WTC11 (cell line): Measurements from ENCODE around the gene LRCH4.

ENCODE experiments used
- ESRRA ChIP-seq: sonication (generic); formaldehyde crosslinking; IDR thresholded peaks from 2 replicates; pipeline ENCODE4 v1.8.1; 2022; ENCODE audit warnings: mild to moderate bottlenecking, missing genetic modification reagents, borderline replicate concordance
- ETV6 ChIP-seq: sonication (generic); formaldehyde crosslinking; IDR thresholded peaks from 2 replicates; pipeline ENCODE4 v1.8.1; 2022; ENCODE audit warnings: mild to moderate bottlenecking, missing genetic modification reagents
- FOXP1 ChIP-seq: sonication (generic); formaldehyde crosslinking; IDR thresholded peaks from 2 replicates; pipeline ENCODE4 v1.8.0; 2022; ENCODE audit warnings: missing genetic modification reagents, mild to moderate bottlenecking, moderate library complexity, borderline replicate concordance
- SMAD3 ChIP-seq: sonication (generic); formaldehyde crosslinking; IDR thresholded peaks from 2 replicates; pipeline ENCODE4 v1.8.0; 2022; ENCODE audit warnings: missing genetic modification reagents, mild to moderate bottlenecking, borderline replicate concordance
- ZNF121 ChIP-seq: sonication (generic); formaldehyde crosslinking; IDR thresholded peaks from 2 replicates; pipeline ENCODE4 v1.8.0; 2023; ENCODE audit warnings: missing genetic modification reagents
- TF ChIP-seq, protein P1 (sequence below): sonication (generic); formaldehyde crosslinking; IDR thresholded peaks from 2 replicates; pipeline ENCODE4 v1.8.1; 2022; ENCODE audit warnings: low read depth, mild to moderate bottlenecking, moderate library complexity, missing genetic modification reagents, borderline replicate concordance
- TF ChIP-seq, protein P2 (sequence below): fragments of 200-600 bp; IDR thresholded peaks from 2 replicates; pipeline ENCODE4 v1.8.0; 2022; ENCODE audit warnings: antibody characterized with exemption
- TF ChIP-seq, protein P3 (sequence below): sonication (generic); formaldehyde crosslinking; IDR thresholded peaks from 2 replicates; pipeline ENCODE4 v1.8.1; 2023; ENCODE audit warnings: mild to moderate bottlenecking, missing genetic modification reagents
- TF ChIP-seq, protein P4 (sequence below): sonication (generic); formaldehyde crosslinking; IDR thresholded peaks from 2 replicates; pipeline ENCODE4 v1.8.0; 2022; ENCODE audit warnings: mild to moderate bottlenecking, missing genetic modification reagents
- TF ChIP-seq, protein P5 (sequence below): sonication (generic); formaldehyde crosslinking; IDR thresholded peaks from 2 replicates; pipeline ENCODE4 v1.8.1; 2022; ENCODE audit warnings: missing genetic modification reagents, borderline replicate concordance
- TF ChIP-seq, protein P6 (sequence below): fragments of 250-450 bp; sonication (Bioruptor Pico); conservative IDR thresholded peaks from 2 replicates; pipeline ENCODE4 v1.9.0; 2021; ENCODE audit warnings: mild to moderate bottlenecking
- TF ChIP-seq, protein P7 (sequence below): fragments of 250-450 bp; sonication (Bioruptor Pico); IDR thresholded peaks from 2 replicates; pipeline ENCODE4 v1.9.0; 2021; ENCODE audit warnings: mild to moderate bottlenecking
- TF ChIP-seq, protein P8 (sequence below): sonication (generic); formaldehyde crosslinking; IDR thresholded peaks from 2 replicates; pipeline ENCODE4 v1.8.1; 2022; ENCODE audit warnings: low read depth, missing genetic modification reagents, borderline replicate concordance

DNA sequence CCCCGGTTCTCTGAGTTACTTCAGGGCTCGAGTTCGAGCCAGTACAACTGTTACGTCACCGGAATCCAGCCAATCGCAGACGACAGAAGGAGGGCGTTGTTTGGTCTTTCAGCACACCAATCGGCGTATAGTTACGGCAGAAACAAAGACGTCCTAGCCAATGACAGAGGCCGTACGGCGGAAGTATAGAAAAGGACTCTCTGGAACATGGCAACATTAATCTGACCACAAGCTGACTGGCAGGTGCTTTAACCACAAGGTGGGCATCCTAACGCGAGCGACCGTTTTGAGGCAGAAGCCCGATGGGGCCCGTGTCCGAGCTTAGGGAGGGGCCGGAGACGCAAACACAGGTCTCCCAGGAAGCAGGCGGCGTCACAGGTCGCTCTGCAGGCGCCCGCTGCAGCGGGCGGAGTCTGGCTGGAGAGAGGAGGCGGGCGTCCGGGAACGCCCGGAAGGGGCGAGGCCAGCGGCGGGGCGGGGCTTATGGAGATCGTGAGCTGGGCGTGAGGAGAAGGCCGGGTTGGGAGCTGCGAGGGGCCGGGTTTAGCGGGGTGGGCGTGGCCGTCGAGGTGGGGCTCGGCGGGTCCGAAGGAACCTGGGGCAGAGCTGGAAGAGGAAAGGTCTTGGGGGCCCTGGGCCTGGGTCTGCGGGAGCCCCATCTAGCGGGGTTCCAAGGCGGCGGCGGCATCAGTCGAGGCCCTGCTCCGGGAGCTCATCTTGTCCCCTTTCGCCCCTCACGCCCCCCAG is 26.2 kb upstream of the LRCH4 start, which contains the start of gene MOSPD3:
- TF ChIP-seq, protein P1, sequence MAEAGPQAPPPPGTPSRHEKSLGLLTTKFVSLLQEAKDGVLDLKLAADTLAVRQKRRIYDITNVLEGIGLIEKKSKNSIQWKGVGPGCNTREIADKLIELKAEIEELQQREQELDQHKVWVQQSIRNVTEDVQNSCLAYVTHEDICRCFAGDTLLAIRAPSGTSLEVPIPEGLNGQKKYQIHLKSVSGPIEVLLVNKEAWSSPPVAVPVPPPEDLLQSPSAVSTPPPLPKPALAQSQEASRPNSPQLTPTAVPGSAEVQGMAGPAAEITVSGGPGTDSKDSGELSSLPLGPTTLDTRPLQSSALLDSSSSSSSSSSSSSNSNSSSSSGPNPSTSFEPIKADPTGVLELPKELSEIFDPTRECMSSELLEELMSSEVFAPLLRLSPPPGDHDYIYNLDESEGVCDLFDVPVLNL (CRISPR knock-in tag), result no peak
- TF ChIP-seq, protein P2, sequence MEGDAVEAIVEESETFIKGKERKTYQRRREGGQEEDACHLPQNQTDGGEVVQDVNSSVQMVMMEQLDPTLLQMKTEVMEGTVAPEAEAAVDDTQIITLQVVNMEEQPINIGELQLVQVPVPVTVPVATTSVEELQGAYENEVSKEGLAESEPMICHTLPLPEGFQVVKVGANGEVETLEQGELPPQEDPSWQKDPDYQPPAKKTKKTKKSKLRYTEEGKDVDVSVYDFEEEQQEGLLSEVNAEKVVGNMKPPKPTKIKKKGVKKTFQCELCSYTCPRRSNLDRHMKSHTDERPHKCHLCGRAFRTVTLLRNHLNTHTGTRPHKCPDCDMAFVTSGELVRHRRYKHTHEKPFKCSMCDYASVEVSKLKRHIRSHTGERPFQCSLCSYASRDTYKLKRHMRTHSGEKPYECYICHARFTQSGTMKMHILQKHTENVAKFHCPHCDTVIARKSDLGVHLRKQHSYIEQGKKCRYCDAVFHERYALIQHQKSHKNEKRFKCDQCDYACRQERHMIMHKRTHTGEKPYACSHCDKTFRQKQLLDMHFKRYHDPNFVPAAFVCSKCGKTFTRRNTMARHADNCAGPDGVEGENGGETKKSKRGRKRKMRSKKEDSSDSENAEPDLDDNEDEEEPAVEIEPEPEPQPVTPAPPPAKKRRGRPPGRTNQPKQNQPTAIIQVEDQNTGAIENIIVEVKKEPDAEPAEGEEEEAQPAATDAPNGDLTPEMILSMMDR, result no peak
- TF ChIP-seq SMAD3, result no peak
- TF ChIP-seq ESRRA, result no peak
- TF ChIP-seq, protein P3, sequence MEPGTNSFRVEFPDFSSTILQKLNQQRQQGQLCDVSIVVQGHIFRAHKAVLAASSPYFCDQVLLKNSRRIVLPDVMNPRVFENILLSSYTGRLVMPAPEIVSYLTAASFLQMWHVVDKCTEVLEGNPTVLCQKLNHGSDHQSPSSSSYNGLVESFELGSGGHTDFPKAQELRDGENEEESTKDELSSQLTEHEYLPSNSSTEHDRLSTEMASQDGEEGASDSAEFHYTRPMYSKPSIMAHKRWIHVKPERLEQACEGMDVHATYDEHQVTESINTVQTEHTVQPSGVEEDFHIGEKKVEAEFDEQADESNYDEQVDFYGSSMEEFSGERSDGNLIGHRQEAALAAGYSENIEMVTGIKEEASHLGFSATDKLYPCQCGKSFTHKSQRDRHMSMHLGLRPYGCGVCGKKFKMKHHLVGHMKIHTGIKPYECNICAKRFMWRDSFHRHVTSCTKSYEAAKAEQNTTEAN (CRISPR knock-in tag), result no peak
- TF ChIP-seq, protein P4, sequence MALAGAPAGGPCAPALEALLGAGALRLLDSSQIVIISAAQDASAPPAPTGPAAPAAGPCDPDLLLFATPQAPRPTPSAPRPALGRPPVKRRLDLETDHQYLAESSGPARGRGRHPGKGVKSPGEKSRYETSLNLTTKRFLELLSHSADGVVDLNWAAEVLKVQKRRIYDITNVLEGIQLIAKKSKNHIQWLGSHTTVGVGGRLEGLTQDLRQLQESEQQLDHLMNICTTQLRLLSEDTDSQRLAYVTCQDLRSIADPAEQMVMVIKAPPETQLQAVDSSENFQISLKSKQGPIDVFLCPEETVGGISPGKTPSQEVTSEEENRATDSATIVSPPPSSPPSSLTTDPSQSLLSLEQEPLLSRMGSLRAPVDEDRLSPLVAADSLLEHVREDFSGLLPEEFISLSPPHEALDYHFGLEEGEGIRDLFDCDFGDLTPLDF (CRISPR knock-in tag), result no peak
- TF ChIP-seq, protein P5, sequence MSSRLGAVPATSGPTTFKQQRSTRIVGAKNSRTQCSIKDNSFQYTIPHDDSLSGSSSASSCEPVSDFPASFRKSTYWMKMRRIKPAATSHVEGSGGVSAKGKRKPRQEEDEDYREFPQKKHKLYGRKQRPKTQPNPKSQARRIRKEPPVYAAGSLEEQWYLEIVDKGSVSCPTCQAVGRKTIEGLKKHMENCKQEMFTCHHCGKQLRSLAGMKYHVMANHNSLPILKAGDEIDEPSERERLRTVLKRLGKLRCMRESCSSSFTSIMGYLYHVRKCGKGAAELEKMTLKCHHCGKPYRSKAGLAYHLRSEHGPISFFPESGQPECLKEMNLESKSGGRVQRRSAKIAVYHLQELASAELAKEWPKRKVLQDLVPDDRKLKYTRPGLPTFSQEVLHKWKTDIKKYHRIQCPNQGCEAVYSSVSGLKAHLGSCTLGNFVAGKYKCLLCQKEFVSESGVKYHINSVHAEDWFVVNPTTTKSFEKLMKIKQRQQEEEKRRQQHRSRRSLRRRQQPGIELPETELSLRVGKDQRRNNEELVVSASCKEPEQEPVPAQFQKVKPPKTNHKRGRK (CRISPR knock-in tag), result no peak
- no peak for TF ChIP-seq ZNF121 (CRISPR knock-in tag)
- no peak for TF ChIP-seq ETV6 (CRISPR knock-in tag)
- TF ChIP-seq, protein P6, sequence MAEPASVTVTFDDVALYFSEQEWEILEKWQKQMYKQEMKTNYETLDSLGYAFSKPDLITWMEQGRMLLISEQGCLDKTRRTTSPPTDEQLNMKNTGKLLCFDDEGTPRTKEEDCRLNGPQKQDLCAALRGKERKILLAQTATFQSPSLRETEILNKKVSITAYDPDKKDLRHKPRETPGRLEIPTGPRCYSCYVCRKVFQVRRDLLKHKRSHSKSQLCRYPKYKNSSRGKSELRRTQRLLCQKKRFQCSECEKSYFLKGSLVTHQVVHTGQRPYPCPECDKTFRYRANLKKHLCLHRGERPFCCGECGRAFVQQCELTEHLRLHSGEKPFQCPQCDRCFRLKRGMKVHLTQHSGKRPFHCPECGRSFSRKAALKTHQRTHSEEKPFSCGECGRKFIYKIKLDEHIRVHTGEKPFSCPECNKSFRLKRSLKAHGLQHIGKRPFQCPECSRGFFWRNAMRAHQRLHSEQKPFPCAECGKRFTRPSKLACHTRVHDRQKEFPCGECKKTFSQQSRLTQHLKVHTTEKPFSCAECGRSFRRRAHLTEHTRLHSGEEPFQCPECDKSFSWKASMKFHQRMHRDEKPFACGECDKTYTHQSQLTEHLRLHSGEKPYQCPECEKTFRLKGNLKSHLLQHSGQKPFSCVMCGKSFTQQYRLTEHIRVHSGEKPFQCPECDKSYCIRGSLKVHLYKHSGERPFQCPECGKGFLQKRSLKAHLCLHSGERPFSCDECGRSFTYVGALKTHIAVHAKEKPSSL (CRISPR knock-in tag), result no peak
- TF ChIP-seq, protein P7, sequence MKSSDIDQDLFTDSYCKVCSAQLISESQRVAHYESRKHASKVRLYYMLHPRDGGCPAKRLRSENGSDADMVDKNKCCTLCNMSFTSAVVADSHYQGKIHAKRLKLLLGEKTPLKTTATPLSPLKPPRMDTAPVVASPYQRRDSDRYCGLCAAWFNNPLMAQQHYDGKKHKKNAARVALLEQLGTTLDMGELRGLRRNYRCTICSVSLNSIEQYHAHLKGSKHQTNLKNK (CRISPR knock-in tag), result no peak
- TF ChIP-seq, protein P8, sequence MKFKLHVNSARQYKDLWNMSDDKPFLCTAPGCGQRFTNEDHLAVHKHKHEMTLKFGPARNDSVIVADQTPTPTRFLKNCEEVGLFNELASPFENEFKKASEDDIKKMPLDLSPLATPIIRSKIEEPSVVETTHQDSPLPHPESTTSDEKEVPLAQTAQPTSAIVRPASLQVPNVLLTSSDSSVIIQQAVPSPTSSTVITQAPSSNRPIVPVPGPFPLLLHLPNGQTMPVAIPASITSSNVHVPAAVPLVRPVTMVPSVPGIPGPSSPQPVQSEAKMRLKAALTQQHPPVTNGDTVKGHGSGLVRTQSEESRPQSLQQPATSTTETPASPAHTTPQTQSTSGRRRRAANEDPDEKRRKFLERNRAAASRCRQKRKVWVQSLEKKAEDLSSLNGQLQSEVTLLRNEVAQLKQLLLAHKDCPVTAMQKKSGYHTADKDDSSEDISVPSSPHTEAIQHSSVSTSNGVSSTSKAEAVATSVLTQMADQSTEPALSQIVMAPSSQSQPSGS (CRISPR knock-in tag), result no peak
- no peak for TF ChIP-seq FOXP1 (CRISPR knock-in tag)
